GM12864 (cell line): Measurements from ENCODE around the gene BICRA.

Source experiments
- DNase-seq: peaks from one replicate; pipeline ENCODE4 v3.0.0-alpha.2; 2011; ENCODE audit warnings: low read depth
- H3K4me3 ChIP-seq: 2 replicates; pipeline ENCODE4 v1.5.1; 2011; ENCODE audit warnings: mild to moderate bottlenecking, low read depth, low read length, control low read depth
- CTCF ChIP-seq: IDR thresholded peaks from 2 replicates; pipeline ENCODE4 v1.5.1; 2011; ENCODE audit warnings: low read depth, mild to moderate bottlenecking, moderate library complexity, low read length, control low read depth, inconsistent platforms; ENCODE audit errors: missing control alignments

BICRA gene

GRCh38 chr19:47603706-47604565, 5.0 kb upstream of the BICRA start:
- no peak overlapping the region for H3K4me3 ChIP-seq
- no peak for DNase-seq
- TF ChIP-seq CTCF: no peak

DNA sequence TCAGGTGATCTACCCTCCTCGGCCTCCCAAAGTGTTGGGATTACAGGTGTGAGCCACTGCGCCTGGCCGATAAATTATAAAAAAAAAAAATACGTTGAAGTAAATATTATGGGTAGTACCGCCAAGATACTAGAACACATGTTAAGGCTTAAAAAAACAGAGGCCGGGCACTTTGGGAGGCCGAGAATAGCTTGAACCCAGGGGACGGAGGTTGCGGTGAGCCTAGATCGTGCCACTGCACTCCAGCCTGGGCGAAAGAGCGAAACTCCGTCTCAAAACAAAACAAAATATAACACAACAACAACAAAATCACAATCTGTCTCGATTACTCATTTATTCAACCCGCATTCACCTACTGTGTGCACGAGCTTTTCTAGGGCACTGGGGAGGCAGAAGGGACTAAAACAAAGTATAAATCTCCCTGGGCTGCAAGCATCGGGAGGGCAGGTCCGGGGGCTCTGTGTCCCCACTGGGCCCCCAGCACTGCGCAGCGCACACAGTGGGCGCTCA, 1.3 kb upstream of the BICRA start:
- no peak for DNase-seq
- TF ChIP-seq CTCF: no peak
- H3K4me3 ChIP-seq: peak overlapping the region; percentile 86

DNA sequence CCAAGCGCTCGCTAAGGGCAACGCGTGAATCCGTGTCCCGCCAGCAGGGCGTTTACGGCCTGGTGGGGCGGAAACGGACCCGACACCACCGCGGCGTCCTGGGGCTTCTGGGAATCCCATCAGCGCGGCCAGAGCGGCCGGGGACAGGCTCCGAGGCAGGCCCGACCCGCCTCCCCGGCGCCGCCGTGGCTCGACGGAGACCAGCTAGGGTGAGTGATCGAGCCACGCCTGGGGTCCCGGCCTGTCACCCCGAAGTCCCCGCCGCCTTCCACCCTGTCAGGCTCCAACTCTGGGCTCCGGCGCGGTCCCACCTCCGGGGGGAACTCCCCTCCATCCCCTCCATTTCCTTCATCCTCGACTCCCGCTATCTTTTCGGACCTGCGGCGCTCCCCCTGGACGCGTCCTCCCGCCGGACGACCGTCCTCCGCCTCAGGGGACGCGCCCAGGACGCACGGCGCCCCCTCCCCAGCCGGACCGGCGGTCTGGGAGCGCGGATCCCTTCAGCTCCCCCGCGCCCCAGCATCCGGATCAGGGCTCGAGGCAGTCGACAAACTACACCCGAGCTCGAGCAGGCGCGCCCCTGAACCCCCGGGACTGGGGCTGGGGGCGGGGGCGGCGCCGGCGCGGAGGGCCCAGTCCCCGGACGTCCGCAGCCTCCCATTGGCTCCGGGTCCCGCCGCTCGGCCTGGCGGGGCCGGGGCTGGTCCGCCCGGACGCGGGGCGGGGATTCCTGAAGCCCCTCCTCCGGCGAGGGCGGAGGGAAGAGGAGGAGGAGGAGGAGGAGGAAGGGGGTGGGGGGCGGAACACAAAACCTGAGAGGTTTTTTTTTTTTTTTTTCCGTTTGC, 638 bp upstream of the BICRA start:
- TF ChIP-seq CTCF: peak; percentile 43
- DNase-seq: peak; percentile 61
- peak overlapping the region; percentile 86 for H3K4me3 ChIP-seq

DNA sequence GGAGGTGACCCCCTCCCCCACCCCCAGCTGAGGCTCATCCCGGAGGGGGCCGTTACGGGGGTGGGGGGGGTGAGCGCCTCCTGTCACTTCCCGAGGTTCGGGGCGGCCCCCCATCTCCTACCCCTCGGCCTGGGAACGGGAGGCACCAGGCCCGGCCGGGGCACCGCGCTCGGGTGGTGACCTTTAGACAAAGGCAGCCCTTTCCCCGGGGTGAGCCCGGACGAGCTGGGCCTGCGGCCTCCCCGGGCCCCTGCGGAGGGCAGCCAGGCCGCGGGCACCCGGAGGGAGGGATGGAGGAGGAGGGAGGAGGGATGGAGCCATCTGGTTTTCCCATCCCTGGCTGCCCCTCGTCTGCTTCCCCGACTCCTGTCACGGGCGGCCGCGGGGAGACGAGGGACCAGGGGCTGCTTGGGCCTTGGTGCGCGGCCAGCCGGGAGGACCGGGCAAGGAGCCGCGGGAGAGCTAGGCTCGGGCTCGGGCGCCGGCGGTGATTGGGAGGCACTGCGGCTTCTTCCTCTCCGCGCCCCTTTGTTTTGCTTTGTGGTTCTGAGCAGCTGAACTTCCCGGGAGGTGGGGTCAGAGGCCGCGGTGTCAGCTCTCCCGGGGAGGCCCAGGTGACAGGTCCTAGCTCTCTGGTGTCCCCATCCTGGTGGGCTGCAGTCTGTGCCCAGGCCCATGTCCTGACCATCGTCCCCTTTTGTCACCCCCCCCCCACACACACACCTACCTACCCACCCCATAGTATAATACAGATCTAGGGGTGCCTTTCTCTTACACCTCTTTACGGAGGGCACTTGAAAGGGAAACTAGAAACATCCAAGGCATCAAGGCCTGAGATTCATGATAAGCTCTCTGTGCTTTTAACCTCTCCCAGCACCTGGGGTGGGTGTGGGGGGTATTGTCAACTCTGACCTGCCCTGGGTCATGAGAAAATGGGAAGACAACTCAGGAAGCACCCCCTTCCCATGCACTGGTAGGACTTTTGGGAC, 1.3 kb downstream of the BICRA start:
- TF ChIP-seq CTCF: no peak
- DNase-seq: no peak
- H3K4me3 ChIP-seq: peak overlapping the region; percentile 83

- H3K4me3 ChIP-seq: no peak overlapping the region; the same call in 1 of the 2 replicates
- no peak for TF ChIP-seq CTCF
These were observed 2.0 kb downstream of the BICRA start for GRCh38 chr19:47610902-47611301.

DNA sequence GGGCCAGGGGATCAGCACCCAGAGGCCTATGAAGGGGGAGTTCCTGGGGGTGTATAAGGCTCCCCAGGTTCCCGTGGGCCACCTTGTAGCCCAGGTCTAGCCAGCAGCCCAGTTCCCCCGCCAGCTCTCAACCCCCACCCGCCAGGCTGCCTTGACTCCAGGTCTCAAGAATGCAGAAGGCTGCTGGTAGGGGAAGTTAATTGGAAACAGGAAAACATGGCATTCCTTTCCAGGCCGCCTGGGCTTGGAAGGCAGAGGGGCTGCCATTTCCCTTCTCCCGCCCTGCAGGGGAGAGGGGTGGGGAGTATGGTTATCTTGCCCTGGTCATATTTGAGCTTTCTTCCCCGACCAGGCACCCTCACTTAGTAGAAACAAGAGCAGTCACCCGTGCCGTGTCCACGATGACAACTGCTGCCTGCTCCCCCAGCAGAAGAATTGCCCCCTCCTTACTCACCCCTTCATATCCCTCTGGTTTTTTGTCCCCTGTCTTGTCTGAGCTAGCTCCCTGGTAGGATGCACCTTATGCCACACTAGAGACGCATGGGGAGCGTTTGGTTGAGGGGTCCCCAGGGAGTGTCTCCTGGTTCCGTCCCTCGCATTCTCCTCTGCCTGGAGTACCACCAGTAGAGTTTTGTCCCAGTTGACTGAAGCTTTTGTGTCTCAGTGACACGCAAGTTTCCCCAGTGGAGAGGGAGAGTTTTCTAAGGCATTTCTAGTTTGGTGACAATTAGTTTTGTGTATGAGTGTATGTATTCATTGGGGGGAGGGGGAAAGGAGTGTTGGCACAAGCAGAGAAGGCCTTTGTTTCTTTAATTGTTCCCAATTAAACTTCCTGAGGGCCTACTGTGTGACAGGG, 4.5 kb downstream of the BICRA start:
- no peak for TF ChIP-seq CTCF
- no peak for DNase-seq
- H3K4me3 ChIP-seq: no peak overlapping the region

More at GRCh38 chr19:47610902-47611301, 2.0 kb downstream of the BICRA start:
- no peak for DNase-seq
